HG03442 (cell line): ENCODE measurements around the gene DHX57.

Source experiments
- ATAC-seq: cut with Tn5 transposase; IDR thresholded peaks from one replicate; pipeline ENCODE4 v1.9.1; 2021; ENCODE audit warnings: mild to moderate bottlenecking, moderate library complexity; ENCODE audit not compliant: unreplicated experiment

Gene DHX57

GRCh38 chr2:38751596-38752410 is 123.9 kb downstream of the DHX57 start:
- peak; percentile 16 for ATAC-seq

GRCh38 chr2:38750891-38751595 is 124.7 kb downstream of the DHX57 start, which contains the start of gene SRSF7:
Gene SRSF7 (minus strand): TSS chr2:38751361. CDS start chr2:38751256, 105 bp downstream.
- peak; percentile 80 for ATAC-seq

- ATAC-seq: peak; percentile 28
These were observed 125.5 kb downstream of the DHX57 start for GRCh38 chr2:38750011-38750890.

- no peak for ATAC-seq
These were observed 126.6 kb downstream of the DHX57 start for GRCh38 chr2:38748943-38749804.

GRCh38 chr2:38748391-38748790 is 127.3 kb downstream of the DHX57 start:
- no peak for ATAC-seq

- ATAC-seq: no peak
These were observed 127.9 kb downstream of the DHX57 start for GRCh38 chr2:38747819-38748218.
